ENCODE results near the gene PTGDR2.

PTGDR2 gene

DNA sequence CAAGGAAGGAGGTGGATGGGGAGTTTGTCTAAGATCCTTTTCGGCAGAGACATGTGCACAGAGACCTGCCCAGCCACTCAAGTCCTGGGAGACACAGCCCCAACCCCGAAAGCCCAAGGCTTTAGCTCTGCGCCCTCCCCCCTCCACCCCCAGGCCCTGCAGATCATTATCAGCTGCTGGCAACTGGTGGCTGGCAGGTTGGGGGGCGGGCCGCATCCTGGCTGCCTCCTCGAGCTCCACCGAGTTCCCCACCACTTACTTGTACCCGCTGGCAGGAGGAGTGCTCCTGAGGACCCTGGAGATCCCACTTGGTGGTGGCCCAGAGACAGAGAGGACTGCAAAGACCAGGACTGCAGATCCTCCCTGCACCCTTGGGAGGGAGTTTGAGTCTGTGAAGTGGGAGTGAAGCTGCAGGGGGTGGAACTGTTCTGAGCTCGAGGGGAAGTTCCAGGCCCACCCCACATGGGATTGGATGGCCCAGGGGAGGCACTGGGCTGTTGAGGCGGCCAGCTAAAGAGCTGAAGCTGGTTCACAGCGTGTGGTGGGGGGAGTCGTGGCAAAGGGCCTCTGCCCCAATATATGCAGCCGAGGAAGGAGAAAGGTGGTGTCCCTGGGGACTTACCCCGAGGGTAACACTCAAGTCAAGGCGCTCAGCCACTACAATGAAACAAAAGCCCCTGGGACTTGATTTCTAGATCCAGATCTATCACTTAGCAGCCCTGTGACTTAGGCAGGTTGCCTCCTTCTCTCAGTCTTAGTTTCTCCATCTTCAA lies 33.7 kb downstream of the PTGDR2 start:
- Histone ChIP-seq H3K9me3 (ENCODE audit: insufficient read depth, low read length) (peaks cover under 1% of the 10 kb centered on the region; the same call in 1 of the 2 replicates), H3K9ac (ENCODE audit: low read length) (no peak overlapping the region), H3K4me2 (ENCODE audit: low read length) (no peak overlapping the region), H3K4me1 (ENCODE audit: low read length) (peaks cover 3% of the 10 kb centered on the region; the same call in 1 of the 2 replicates), H3K27me3 (ENCODE audit: low read depth, low read length) (peaks cover 3% of the 10 kb centered on the region; the same call in 1 of the 2 replicates), H3K27ac (ENCODE audit: low read length) (no peak overlapping the region), H2AFZ (ENCODE audit: low read depth, low read length) (no peak overlapping the region), H3K79me2 (ENCODE audit: low read length) (no peaks in the 10 kb centered on the region), H4K20me1 (ENCODE audit: insufficient read depth, low read length) (no peaks in the 10 kb centered on the region), H3K4me3 (ENCODE audit: low read length) (no peak overlapping the region), H3K36me3 (replicated peaks; ENCODE audit: low read depth, low read length) (no peaks in the 10 kb centered on the region)
- no peak for TF ChIP-seq EZH2phosphoT487 (IDR thresholded peaks at IDR 0.05; ENCODE audit: low read depth)
- TF ChIP-seq, protein P1, sequence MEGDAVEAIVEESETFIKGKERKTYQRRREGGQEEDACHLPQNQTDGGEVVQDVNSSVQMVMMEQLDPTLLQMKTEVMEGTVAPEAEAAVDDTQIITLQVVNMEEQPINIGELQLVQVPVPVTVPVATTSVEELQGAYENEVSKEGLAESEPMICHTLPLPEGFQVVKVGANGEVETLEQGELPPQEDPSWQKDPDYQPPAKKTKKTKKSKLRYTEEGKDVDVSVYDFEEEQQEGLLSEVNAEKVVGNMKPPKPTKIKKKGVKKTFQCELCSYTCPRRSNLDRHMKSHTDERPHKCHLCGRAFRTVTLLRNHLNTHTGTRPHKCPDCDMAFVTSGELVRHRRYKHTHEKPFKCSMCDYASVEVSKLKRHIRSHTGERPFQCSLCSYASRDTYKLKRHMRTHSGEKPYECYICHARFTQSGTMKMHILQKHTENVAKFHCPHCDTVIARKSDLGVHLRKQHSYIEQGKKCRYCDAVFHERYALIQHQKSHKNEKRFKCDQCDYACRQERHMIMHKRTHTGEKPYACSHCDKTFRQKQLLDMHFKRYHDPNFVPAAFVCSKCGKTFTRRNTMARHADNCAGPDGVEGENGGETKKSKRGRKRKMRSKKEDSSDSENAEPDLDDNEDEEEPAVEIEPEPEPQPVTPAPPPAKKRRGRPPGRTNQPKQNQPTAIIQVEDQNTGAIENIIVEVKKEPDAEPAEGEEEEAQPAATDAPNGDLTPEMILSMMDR (IDR thresholded peaks at IDR 0.05; ENCODE audit: low read depth, low read length) = no peak

DNA sequence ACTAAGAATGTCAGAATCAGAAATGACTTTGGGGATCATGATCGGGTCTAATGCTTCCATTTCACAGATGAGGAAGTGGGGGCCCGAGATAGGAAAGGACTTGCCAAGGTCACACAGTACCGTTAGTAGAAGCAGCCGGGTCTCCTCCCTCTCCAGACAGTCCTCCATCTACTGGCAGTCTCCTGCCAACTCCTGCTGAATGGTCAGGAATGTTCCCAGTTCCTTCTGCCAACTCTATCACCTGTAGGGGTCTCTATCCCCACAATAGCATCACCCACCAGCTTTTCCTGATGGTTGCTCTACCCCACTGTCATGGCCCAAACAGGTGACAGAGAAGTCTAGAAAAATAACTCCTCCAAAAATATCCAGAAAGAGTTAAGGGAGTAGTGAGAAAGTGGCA lies 37.7 kb downstream of the PTGDR2 start:
- peaks cover 3% of the 10 kb centered on the region; the same call in 1 of the 2 replicates for H3K27me3 ChIP-seq (ENCODE audit: low read depth, low read length)
- TF ChIP-seq, protein P1 (IDR thresholded peaks at IDR 0.05; ENCODE audit: low read depth, low read length) = no peak
- TF ChIP-seq EZH2phosphoT487 (IDR thresholded peaks at IDR 0.05; ENCODE audit: low read depth) = no peak
- H3K27ac ChIP-seq (ENCODE audit: low read length) = no peak overlapping the region
- no peaks in the 10 kb centered on the region for H4K20me1 ChIP-seq (ENCODE audit: insufficient read depth, low read length)
- no peak overlapping the region for H2AFZ ChIP-seq (ENCODE audit: low read depth, low read length)
- H3K79me2 ChIP-seq (ENCODE audit: low read length) = no peaks in the 10 kb centered on the region
- peaks cover 3% of the 10 kb centered on the region; the same call in 1 of the 2 replicates for H3K4me1 ChIP-seq (ENCODE audit: low read length)
- H3K4me3 ChIP-seq (ENCODE audit: low read length) = no peak overlapping the region
- no peaks in the 10 kb centered on the region for H3K36me3 ChIP-seq (replicated peaks; ENCODE audit: low read depth, low read length)
- H3K9me3 ChIP-seq (ENCODE audit: insufficient read depth, low read length) = peaks cover 9% of the 10 kb centered on the region; the same call in 1 of the 2 replicates
- H3K4me2 ChIP-seq (ENCODE audit: low read length) = no peak overlapping the region
- no peak overlapping the region for H3K9ac ChIP-seq (ENCODE audit: low read length)

DNA sequence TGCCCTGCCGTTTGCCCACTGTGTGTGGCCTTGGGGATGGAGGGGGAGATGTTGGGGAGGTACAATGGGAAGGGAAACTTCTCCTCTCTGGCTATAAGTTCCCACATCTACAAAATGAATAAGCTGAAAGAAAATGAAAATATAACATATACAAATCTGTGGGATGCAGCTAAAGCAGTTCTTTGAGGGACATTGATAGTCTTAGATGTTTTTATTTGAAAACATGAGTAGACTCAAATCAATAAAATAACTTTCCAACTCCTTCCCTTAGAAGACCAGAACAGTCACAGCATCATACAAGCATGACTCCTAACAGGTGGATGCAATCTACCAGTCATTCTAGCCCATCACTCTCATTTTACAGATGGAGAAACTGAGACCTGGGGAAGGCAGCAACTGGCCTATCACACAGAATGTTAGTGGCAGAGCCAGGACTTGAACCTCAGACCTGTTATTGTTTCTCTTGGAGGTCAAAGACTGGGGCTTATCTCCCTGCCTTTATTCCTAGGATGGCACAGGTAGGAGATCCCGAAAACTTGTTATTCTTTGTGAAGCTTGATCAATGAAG lies 39.1 kb downstream of the PTGDR2 start:
- H3K4me2 ChIP-seq (ENCODE audit: low read length) = no peak overlapping the region
- TF ChIP-seq EZH2phosphoT487 (IDR thresholded peaks at IDR 0.05; ENCODE audit: low read depth) = no peak
- TF ChIP-seq, protein P1 (IDR thresholded peaks at IDR 0.05; ENCODE audit: low read depth, low read length) = no peak
- no peak overlapping the region for H3K27ac ChIP-seq (ENCODE audit: low read length)
- peaks cover 3% of the 10 kb centered on the region; the same call in 1 of the 2 replicates for H3K27me3 ChIP-seq (ENCODE audit: low read depth, low read length)
- H3K9me3 ChIP-seq (ENCODE audit: insufficient read depth, low read length) = peaks cover 12% of the 10 kb centered on the region; the same call in 1 of the 2 replicates
- H3K36me3 ChIP-seq (replicated peaks; ENCODE audit: low read depth, low read length) = no peaks in the 10 kb centered on the region
- H3K79me2 ChIP-seq (ENCODE audit: low read length) = no peaks in the 10 kb centered on the region
- no peak overlapping the region for H3K4me3 ChIP-seq (ENCODE audit: low read length)
- H3K4me1 ChIP-seq (ENCODE audit: low read length) = no peaks in the 10 kb centered on the region; the same call in 1 of the 2 replicates
- H3K9ac ChIP-seq (ENCODE audit: low read length) = no peak overlapping the region
- no peak overlapping the region for H2AFZ ChIP-seq (ENCODE audit: low read depth, low read length)
- H4K20me1 ChIP-seq (ENCODE audit: insufficient read depth, low read length) = no peaks in the 10 kb centered on the region

DNA sequence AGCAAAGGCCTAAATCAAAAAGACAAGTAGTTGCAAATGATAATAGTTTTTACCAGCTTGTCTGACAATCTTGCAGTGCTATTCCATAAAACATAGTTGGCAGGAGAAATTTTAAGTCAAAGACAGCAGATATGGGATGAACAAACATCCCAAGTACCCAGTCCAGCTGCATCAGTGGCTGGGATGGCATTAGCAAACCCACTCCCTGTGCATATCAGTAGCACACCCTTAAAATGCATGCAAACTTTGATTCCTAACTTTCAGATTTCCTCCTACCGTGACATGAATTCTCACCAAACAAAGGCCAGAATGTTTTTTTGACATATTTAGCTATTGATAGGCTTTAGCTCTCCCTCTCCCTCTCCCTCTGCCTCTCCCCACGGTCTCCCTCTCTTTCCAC lies 41.6 kb downstream of the PTGDR2 start:
- peaks cover 3% of the 10 kb centered on the region; the same call in 1 of the 2 replicates for H3K27me3 ChIP-seq (ENCODE audit: low read depth, low read length)
- no peak overlapping the region for H3K27ac ChIP-seq (ENCODE audit: low read length)
- no peak overlapping the region for H2AFZ ChIP-seq (ENCODE audit: low read depth, low read length)
- H3K79me2 ChIP-seq (ENCODE audit: low read length) = no peaks in the 10 kb centered on the region
- no peaks in the 10 kb centered on the region for H4K20me1 ChIP-seq (ENCODE audit: insufficient read depth, low read length)
- H3K9ac ChIP-seq (ENCODE audit: low read length) = no peak overlapping the region
- no peak for TF ChIP-seq EZH2phosphoT487 (IDR thresholded peaks at IDR 0.05; ENCODE audit: low read depth)
- TF ChIP-seq, protein P1 (IDR thresholded peaks at IDR 0.05; ENCODE audit: low read depth, low read length) = no peak
- H3K4me2 ChIP-seq (ENCODE audit: low read length) = no peak overlapping the region
- no peak overlapping the region for H3K4me3 ChIP-seq (ENCODE audit: low read length)
- no peaks in the 10 kb centered on the region for H3K36me3 ChIP-seq (replicated peaks; ENCODE audit: low read depth, low read length)
- H3K9me3 ChIP-seq (ENCODE audit: insufficient read depth, low read length) = peaks cover 12% of the 10 kb centered on the region; the same call in 1 of the 2 replicates
- no peaks in the 10 kb centered on the region; the same call in 1 of the 2 replicates for H3K4me1 ChIP-seq (ENCODE audit: low read length)

All from OCI-LY3 (cell line).